ENCODE measurements around the gene HSPB6. TPM values are rescaled to one million over a fixed set of nuclear protein-coding genes. Genes with fewer than 3 reads are reported as not detected.

HSPB6 gene
- total and polyA plus RNA-seq, 2 of the 8 experiments (the other 6 are each of a cell fraction or from before 2014, with no cell fraction given): 0.91 TPM; not detected in 1

- no peaks in the 10 kb centered on the region for H3K27me3 ChIP-seq (replicated peaks in 1 of 4; ENCODE audit: control insufficient read depth in 3 of 4, extremely low read depth in 1 of 4, insufficient read depth in 3 of 4, low read length in 3 of 4)
- H2BK5ac ChIP-seq (ENCODE audit: low read depth, low read length): peak overlapping the region; percentile 66; the same call in 1 of the 2 replicates
- CTCF ChIA-PET (ENCODE audit: partially characterized antibody): interaction anchor here (0.6 to 2.3 kb wide), 17 partner anchors 9 to 1454 kb away, joined by 3 to 9 read pairs (median 4); partner anchors contain the start of gene HSPB6
- no peak overlapping the region for H2BK20ac ChIP-seq (ENCODE audit: low read length)
- FAIRE-seq: no peak
- WGBS, 2 experiments (ENCODE audit: extremely low coverage in 1 of 2, insufficient coverage in 1 of 2, insufficient read length in 1 of 2, insufficient replicate concordance in 2 of 2, low coverage in 1 of 2, low lambda C conversion rate in 2 of 2, missing lambda C conversion rate in 1 of 2): 89% methylated on average over 18 of the region's 19 CpGs; no CpG with 5 or more reads in 1 of the 2 experiments
- peak overlapping the region; percentile 59 to 84 for H3K4me2 ChIP-seq (ENCODE audit: insufficient read depth in 1 of 2, low read depth in 2 of 2, low read length in 2 of 2)
- H3K14ac ChIP-seq (ENCODE audit: insufficient read length): no peak overlapping the region
- peaks cover 0 to 2% of the 10 kb centered on the region in 2 experiments for H4K20me1 ChIP-seq (replicated peaks in 1 of 2; ENCODE audit: control insufficient read depth in 1 of 2, insufficient read depth in 2 of 2, low read length in 2 of 2)
- H3K36me3 ChIP-seq (ENCODE audit: control insufficient read depth in 2 of 4, insufficient read depth in 4 of 4, low read length in 3 of 4): peaks cover 0 to 2% (median under 1%) of the 10 kb centered on the region in 4 experiments; a peak in 2 of 8 replicates
- no peaks in the 10 kb centered on the region for H3K9me3 ChIP-seq (ENCODE audit: insufficient read depth in 2 of 2, low read depth in 1 of 2, low read length in 1 of 2)
- H3K23me2 ChIP-seq (ENCODE audit: low read depth, low read length): peaks cover 21% of the 10 kb centered on the region
- no peak overlapping the region for H2AK5ac ChIP-seq (ENCODE audit: low read depth, low read length)
- no peak overlapping the region for H3K56ac ChIP-seq (replicated peaks; ENCODE audit: insufficient read length, low read depth, low read length)
- H3K79me2 ChIP-seq (ENCODE audit: control insufficient read depth in 1 of 2, insufficient read depth in 2 of 2, low read length in 2 of 2): peaks cover 0 to 7% of the 10 kb centered on the region in 2 experiments; a peak in 1 of 4 replicates
- H2AFZ ChIP-seq (ENCODE audit: low read length): no peak overlapping the region
- peak overlapping the region in 3 of 4 experiments; percentile 65 to 95 (median 80); a peak in 4 of 8 replicates for H3K4me3 ChIP-seq (ENCODE audit: extremely low read depth in 1 of 4, insufficient read depth in 2 of 4, low read depth in 3 of 4, low read length in 4 of 4)
- no peak overlapping the region for H3K4ac ChIP-seq (replicated peaks; ENCODE audit: insufficient read length, low read depth, low read length)
- DNase-seq (ENCODE audit: low read depth in 1 of 2, low spot score in 2 of 2): no peak
- H3K18ac ChIP-seq (ENCODE audit: extremely low read depth, low read length): no peak overlapping the region
- no peaks in the 10 kb centered on the region; the same call in none of the 2 replicates for H3K79me1 ChIP-seq (ENCODE audit: low read depth, low read length)
- H4K91ac ChIP-seq (replicated peaks; ENCODE audit: insufficient read length, low read length): no peak overlapping the region
- H4K5ac ChIP-seq (ENCODE audit: insufficient read length, low read depth, low read length): no peak overlapping the region
- no peak overlapping the region; a peak in 1 of 7 replicates for H3K9ac ChIP-seq (replicated peaks in 1 of 4; ENCODE audit: extremely low read depth in 1 of 4, low read depth in 3 of 4, low read length in 3 of 4)
- POLR2A ChIA-PET (ENCODE audit: partially characterized antibody): interaction anchor here (1.0 to 2.7 kb wide), 5 partner anchors 9 to 126 kb away, joined by 3 to 23 read pairs (median 5); partner anchors contain the start of gene HSPB6
- no peak overlapping the region for H3K23ac ChIP-seq (ENCODE audit: insufficient read length)
- H2BK120ac ChIP-seq (replicated peaks; ENCODE audit: low read depth, low read length): no peak overlapping the region
- peak overlapping the region; percentile 81 for H4K8ac ChIP-seq (ENCODE audit: extremely low read depth, insufficient read depth, low read length)
- H3K4me1 ChIP-seq (replicated peaks in 1 of 4; ENCODE audit: control insufficient read depth in 3 of 4, insufficient read depth in 4 of 4, low read length in 3 of 4): peaks cover 0 to 6% (median 3%) of the 10 kb centered on the region in 4 experiments; a peak in 4 of 7 replicates
- H2BK15ac ChIP-seq (ENCODE audit: low read length): 0 out of 2 replicates have a peak overlapping the region, but pooled peaks have one; percentile 72
- H3K27ac ChIP-seq (ENCODE audit: low read depth, low read length): no peak overlapping the region
- H2BK12ac ChIP-seq (ENCODE audit: low read depth, low read length): 0 out of 2 replicates have a peak overlapping the region, but pooled peaks have one; percentile 12
- TF ChIP-seq CTBP2 (IDR thresholded peaks at IDR 0.05; ENCODE audit: borderline replicate concordance, insufficient read depth, insufficient read length, low read length) (no peak), CBX5 (IDR thresholded peaks at IDR 0.05; ENCODE audit: low read depth, low read length) (no peak), KDM4A (IDR thresholded peaks at IDR 0.05; ENCODE audit: low read depth, low read length, severe bottlenecking) (no peak), CHD2 (IDR thresholded peaks at IDR 0.05; ENCODE audit: low read length) (no peak), RNF2 (IDR thresholded peaks at IDR 0.05; ENCODE audit: borderline replicate concordance, low read depth, low read length, missing control alignments, poor library complexity, severe bottlenecking) (no peak), CREB1 (IDR thresholded peaks at IDR 0.05) (no peak), NRF1 (IDR thresholded peaks at IDR 0.05; ENCODE audit: low read depth, low read length) (no peak), RFX5 (IDR thresholded peaks at IDR 0.05; ENCODE audit: borderline replicate concordance, low read depth, low read length) (no peak), HDAC6 (IDR thresholded peaks at IDR 0.05; ENCODE audit: low read depth, low read length) (no peak)
- TF ChIP-seq, protein P1, sequence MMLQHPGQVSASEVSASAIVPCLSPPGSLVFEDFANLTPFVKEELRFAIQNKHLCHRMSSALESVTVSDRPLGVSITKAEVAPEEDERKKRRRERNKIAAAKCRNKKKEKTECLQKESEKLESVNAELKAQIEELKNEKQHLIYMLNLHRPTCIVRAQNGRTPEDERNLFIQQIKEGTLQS (IDR thresholded peaks at IDR 0.05; ENCODE audit: insufficient read depth, low read depth, low read length): no peak
These were observed 13.0 kb downstream of the HSPB6 start for GRCh38 chr19:35743640-35744429.

Data from H1 (cell line).